Measurements from ENCODE around the gene COA8.

- TF ChIP-seq, protein P1, sequence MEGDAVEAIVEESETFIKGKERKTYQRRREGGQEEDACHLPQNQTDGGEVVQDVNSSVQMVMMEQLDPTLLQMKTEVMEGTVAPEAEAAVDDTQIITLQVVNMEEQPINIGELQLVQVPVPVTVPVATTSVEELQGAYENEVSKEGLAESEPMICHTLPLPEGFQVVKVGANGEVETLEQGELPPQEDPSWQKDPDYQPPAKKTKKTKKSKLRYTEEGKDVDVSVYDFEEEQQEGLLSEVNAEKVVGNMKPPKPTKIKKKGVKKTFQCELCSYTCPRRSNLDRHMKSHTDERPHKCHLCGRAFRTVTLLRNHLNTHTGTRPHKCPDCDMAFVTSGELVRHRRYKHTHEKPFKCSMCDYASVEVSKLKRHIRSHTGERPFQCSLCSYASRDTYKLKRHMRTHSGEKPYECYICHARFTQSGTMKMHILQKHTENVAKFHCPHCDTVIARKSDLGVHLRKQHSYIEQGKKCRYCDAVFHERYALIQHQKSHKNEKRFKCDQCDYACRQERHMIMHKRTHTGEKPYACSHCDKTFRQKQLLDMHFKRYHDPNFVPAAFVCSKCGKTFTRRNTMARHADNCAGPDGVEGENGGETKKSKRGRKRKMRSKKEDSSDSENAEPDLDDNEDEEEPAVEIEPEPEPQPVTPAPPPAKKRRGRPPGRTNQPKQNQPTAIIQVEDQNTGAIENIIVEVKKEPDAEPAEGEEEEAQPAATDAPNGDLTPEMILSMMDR (IDR thresholded peaks at IDR 0.05) = no peak
- no peak for TF ChIP-seq POLR2AphosphoS5 (IDR thresholded peaks at IDR 0.05; ENCODE audit: insufficient read depth in 1 of 2, low read depth in 1 of 2)
Observed at GRCh38 chr14:103519837-103520212, 42.9 kb upstream of the COA8 start.

All from vagina (tissue), 2 donors.